ENCODE results near the gene ACAP2. TPM values are rescaled to one million over a fixed set of nuclear protein-coding genes. Genes with fewer than 3 reads are reported as not detected.

Gene ACAP2
- total and polyA plus RNA-seq, 2 experiments from 2014 or later = 27.0 to 47.4 TPM

DNA sequence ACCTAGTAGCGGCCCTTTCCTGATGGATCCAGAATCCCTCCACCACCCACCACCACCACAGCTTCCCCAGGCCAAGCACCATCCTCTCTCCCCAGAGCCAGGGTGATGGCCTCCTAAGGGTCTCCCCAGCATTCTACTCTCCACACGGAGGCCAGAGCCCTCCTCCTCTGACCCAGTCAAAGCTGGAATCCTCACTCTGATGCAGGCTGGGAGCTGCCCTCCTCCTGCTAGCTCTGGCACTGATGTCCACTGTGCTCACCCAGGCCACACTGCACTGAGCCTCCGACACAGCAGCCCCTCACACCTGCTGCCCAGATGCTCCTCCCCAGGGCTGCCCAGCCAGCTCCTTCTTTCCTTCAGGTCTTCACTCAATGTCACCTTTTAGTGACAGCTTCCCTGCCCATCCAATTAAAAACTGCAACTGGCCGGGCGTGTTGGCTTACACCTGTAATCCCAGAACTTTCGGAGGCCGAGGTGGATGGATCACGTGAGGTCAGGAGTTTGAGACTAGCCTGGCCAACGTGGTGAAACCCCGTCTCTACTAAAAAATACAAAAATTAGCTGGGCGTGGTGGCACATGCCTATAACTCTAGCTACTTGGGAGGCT lies 192.9 kb downstream of the ACAP2 start:
- Histone ChIP-seq H3K9me2 (replicated peaks; ENCODE audit: insufficient read depth) (no peaks in the 10 kb centered on the region), H3K27ac (no peak overlapping the region), H3K4me3 (no peak overlapping the region), H3K9me3 (ENCODE audit: low read depth) (no peaks in the 10 kb centered on the region), H3K27me3 (no peaks in the 10 kb centered on the region), H3K79me2 (peaks cover 35% of the 10 kb centered on the region), H4K20me1 (ENCODE audit: insufficient read depth, poor library complexity, severe bottlenecking) (no peaks in the 10 kb centered on the region), H3K4me2 (no peak overlapping the region), H3K4me1 (ENCODE audit: insufficient read depth) (peaks cover 3% of the 10 kb centered on the region), H2AFZ (no peak overlapping the region), H3K36me3 (replicated peaks; ENCODE audit: insufficient read depth, low read depth) (no peaks in the 10 kb centered on the region)
- DNase-seq (ENCODE audit: low spot score) = no peak
- TF ChIP-seq, protein P1, sequence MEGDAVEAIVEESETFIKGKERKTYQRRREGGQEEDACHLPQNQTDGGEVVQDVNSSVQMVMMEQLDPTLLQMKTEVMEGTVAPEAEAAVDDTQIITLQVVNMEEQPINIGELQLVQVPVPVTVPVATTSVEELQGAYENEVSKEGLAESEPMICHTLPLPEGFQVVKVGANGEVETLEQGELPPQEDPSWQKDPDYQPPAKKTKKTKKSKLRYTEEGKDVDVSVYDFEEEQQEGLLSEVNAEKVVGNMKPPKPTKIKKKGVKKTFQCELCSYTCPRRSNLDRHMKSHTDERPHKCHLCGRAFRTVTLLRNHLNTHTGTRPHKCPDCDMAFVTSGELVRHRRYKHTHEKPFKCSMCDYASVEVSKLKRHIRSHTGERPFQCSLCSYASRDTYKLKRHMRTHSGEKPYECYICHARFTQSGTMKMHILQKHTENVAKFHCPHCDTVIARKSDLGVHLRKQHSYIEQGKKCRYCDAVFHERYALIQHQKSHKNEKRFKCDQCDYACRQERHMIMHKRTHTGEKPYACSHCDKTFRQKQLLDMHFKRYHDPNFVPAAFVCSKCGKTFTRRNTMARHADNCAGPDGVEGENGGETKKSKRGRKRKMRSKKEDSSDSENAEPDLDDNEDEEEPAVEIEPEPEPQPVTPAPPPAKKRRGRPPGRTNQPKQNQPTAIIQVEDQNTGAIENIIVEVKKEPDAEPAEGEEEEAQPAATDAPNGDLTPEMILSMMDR (IDR thresholded peaks at IDR 0.05; ENCODE audit: poor library complexity) = no peak
- TF ChIP-seq EZH2 (IDR thresholded peaks at IDR 0.05; ENCODE audit: borderline replicate concordance) (no peak), EZH2phosphoT487 (IDR thresholded peaks at IDR 0.05; ENCODE audit: low read depth, severe bottlenecking, unreplicated experiment) (no peak)
- WGBS (ENCODE audit: low lambda C conversion rate, missing lambda C conversion rate) = 94% methylated on average over 11 of the region's 11 CpGs

DNA sequence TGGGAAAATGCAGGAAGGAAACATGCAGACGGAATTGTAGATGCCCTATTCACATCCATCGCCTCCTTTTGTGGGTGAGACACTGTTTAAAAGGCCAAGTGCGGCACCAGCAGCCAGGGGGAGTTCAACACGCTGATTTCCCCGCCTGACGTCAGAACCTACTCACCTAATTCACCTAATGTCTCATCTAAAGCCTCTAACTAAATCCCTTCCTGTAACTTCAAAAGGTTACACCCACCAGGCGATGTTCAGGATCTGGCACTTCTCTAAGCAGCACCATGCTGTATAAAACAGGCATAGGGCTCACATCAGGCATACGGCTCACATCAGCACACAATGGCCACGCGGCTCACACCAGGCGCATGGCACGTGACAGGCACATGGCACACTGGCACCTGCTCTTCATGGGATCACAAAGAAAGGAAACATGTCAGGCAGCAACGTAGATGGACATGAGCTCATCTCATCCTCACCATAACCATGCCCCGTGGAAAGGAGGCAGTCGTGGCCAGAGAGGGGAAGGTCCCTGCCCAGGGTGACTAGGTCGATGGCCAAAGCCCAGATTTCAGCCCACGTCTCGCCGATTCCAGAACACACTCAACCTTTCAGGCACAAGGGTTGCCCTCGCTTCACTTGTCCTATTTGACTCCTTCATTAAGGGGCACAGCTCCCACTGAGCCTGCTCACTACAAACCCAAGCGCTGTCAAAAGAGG lies 193.6 kb downstream of the ACAP2 start:
- Histone ChIP-seq H3K9me3 (ENCODE audit: low read depth) (no peaks in the 10 kb centered on the region), H2AFZ (no peak overlapping the region), H3K27ac (no peak overlapping the region), H3K79me2 (peaks cover 28% of the 10 kb centered on the region), H3K9me2 (replicated peaks; ENCODE audit: insufficient read depth) (no peaks in the 10 kb centered on the region), H4K20me1 (ENCODE audit: insufficient read depth, poor library complexity, severe bottlenecking) (no peaks in the 10 kb centered on the region), H3K4me3 (no peak overlapping the region), H3K36me3 (replicated peaks; ENCODE audit: insufficient read depth, low read depth) (no peaks in the 10 kb centered on the region), H3K27me3 (no peaks in the 10 kb centered on the region), H3K4me2 (no peak overlapping the region), H3K4me1 (ENCODE audit: insufficient read depth) (peaks cover 3% of the 10 kb centered on the region)
- TF ChIP-seq, protein P1 (IDR thresholded peaks at IDR 0.05; ENCODE audit: poor library complexity) = no peak
- TF ChIP-seq EZH2 (IDR thresholded peaks at IDR 0.05; ENCODE audit: borderline replicate concordance) (no peak), EZH2phosphoT487 (IDR thresholded peaks at IDR 0.05; ENCODE audit: low read depth, severe bottlenecking, unreplicated experiment) (no peak)
- WGBS (ENCODE audit: low lambda C conversion rate, missing lambda C conversion rate) = 96% methylated on average over 21 of the region's 21 CpGs
- DNase-seq (ENCODE audit: low spot score) = no peak

DNA sequence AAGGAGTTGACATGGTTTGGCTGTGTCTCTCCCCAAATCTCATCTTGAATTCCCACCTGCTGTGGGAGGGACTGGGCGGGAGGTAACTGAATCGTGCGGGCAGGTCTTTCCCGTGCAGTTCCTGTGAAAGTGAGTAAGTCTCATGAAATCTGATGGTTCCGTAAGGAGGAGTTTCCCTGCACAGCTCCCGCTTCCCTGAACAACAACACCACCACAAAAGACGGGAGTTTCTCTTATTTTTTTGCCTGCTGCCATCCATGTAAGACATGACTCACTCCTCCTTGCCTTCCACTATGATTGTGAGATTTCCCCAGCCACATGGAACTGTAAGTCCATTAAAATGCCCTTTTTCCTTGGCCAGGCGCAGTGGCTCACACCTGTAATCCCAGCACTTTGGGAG lies 194.5 kb downstream of the ACAP2 start:
- no peak overlapping the region for H3K4me3 ChIP-seq

More for the DNA sequence above, 194.5 kb downstream of the ACAP2 start:
- Histone ChIP-seq H3K36me3 (replicated peaks; ENCODE audit: insufficient read depth, low read depth) (no peaks in the 10 kb centered on the region), H3K4me2 (no peak overlapping the region), H3K9me3 (ENCODE audit: low read depth) (no peaks in the 10 kb centered on the region), H2AFZ (no peak overlapping the region), H3K9me2 (replicated peaks; ENCODE audit: insufficient read depth) (no peaks in the 10 kb centered on the region), H3K4me1 (ENCODE audit: insufficient read depth) (no peaks in the 10 kb centered on the region), H4K20me1 (ENCODE audit: insufficient read depth, poor library complexity, severe bottlenecking) (no peaks in the 10 kb centered on the region), H3K27me3 (no peaks in the 10 kb centered on the region), H3K79me2 (peaks cover 20% of the 10 kb centered on the region), H3K27ac (no peak overlapping the region)
- no peak for DNase-seq (ENCODE audit: low spot score)
- WGBS (ENCODE audit: low lambda C conversion rate, missing lambda C conversion rate) = 97% methylated on average over 8 of the region's 8 CpGs
- TF ChIP-seq, protein P1 (IDR thresholded peaks at IDR 0.05; ENCODE audit: poor library complexity) = no peak
- no peak for TF ChIP-seq EZH2phosphoT487 (IDR thresholded peaks at IDR 0.05; ENCODE audit: low read depth, severe bottlenecking, unreplicated experiment)
- TF ChIP-seq EZH2 (IDR thresholded peaks at IDR 0.05; ENCODE audit: borderline replicate concordance) = no peak

Data from hepatocyte (in vitro differentiated cells).